Progenitor cell of endocrine pancreas (in vitro differentiated cells): ENCODE results near the gene FUT1. TPM values are rescaled to one million over a fixed set of nuclear protein-coding genes. Genes with fewer than 3 reads are reported as not detected.
"Not testable (repeated sequence)": the region's sequence is repeated elsewhere in the genome, so short reads cannot be mapped to it uniquely, and the experiment has no call there.

Source experiments
- DNase-seq: peaks from one replicate; pipeline ENCODE4 v3.0.0; 2021; ENCODE audit warnings: low spot score; ENCODE audit not compliant: unreplicated experiment
- H3K27ac Mint-ChIP-seq: 2 replicates; pipeline ENCODE4 v1.8.0; 2021; ENCODE audit warnings: mild to moderate bottlenecking, moderate library complexity, mixed read lengths
- H3K27me3 Mint-ChIP-seq: 2 replicates; pipeline ENCODE4 v1.8.0; 2021; ENCODE audit warnings: mixed read lengths
- H3K36me3 Mint-ChIP-seq: 2 replicates; pipeline ENCODE4 v1.8.0; 2022; ENCODE audit warnings: mixed read lengths; ENCODE audit not compliant: insufficient read depth
- H3K4me1 Mint-ChIP-seq: 2 replicates; pipeline ENCODE4 v1.8.0; 2021; ENCODE audit warnings: low read depth, mixed read lengths
- H3K4me3 Mint-ChIP-seq: 2 replicates; pipeline ENCODE4 v1.8.0; 2021; ENCODE audit warnings: low read depth, mild to moderate bottlenecking, moderate library complexity, mixed read lengths
- H3K9me3 Mint-ChIP-seq: 2 replicates; pipeline ENCODE4 v1.8.0; 2021; ENCODE audit warnings: low read depth, mixed read lengths
- total RNA-seq: library from RNA; stranded (reverse); gene quantifications from 2 replicates; pipeline ENCODE4 v1.2.1, GENCODE V29; 2021
- TF ChIP-seq, protein P1 (sequence below): fragments of 200-600 bp; sonication (generic); IDR thresholded peaks from one replicate; pipeline ENCODE4 v1.5.0; 2021; ENCODE audit warnings: antibody characterized with exemption, mild to moderate bottlenecking; ENCODE audit not compliant: unreplicated experiment

FUT1 gene
- total RNA-seq, 1 donor from 2014 or later: 5.4 TPM

DNA sequence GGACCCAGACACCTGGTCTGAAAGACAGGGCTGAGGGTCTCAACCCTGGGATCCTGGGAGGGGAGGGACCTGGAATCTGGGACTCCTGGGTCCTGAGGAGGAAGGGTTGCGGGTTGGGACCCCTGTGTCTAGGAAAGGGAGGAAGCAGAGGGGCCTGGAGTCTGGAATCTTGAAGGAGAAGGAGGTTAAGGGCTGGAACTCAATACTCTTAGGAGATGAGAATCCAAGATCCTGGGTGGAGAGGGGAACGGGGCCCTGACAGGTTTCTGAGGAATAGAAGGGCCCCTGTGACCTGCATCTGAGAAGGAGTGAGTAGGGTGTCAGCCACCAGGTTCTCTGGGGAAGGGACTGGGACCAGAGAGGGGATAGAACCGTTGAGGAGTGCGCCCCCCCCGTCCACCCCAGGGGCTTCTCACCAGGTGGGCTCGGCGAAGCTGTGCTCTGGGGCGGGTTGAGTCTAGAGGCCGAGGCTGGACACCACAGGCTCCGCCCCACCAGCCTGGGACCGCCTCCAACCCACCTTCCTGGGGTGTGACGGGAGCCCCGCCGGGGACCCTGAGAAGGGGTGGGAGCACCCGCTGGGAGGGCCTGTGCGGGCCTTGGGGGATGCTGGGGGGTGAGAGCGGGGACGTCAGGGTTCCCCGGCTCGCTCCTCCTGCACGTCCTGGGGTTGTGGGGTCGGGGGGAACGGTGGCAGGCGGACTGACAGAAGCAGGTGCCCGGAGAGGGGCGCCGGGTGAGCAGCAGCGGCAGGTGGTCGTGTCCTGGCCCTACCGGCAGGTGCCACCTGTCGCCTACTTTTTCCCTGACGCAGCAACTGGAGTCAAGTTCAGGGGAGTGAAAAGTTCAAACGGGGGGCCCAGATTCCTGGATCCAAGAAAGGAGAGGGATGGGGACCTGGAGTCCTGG is 32.9 kb downstream of the FUT1 start, which contains the start of gene MAMSTR:
Gene MAMSTR (minus strand): TSS at position 463 of the 909 bp plus-strand sequence. CDS start 694 bp downstream, outside the sequence.
- TF ChIP-seq, protein P1, sequence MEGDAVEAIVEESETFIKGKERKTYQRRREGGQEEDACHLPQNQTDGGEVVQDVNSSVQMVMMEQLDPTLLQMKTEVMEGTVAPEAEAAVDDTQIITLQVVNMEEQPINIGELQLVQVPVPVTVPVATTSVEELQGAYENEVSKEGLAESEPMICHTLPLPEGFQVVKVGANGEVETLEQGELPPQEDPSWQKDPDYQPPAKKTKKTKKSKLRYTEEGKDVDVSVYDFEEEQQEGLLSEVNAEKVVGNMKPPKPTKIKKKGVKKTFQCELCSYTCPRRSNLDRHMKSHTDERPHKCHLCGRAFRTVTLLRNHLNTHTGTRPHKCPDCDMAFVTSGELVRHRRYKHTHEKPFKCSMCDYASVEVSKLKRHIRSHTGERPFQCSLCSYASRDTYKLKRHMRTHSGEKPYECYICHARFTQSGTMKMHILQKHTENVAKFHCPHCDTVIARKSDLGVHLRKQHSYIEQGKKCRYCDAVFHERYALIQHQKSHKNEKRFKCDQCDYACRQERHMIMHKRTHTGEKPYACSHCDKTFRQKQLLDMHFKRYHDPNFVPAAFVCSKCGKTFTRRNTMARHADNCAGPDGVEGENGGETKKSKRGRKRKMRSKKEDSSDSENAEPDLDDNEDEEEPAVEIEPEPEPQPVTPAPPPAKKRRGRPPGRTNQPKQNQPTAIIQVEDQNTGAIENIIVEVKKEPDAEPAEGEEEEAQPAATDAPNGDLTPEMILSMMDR: no peak
- peaks cover 16% of the 10 kb centered on the region for H3K4me1 Mint-ChIP-seq
- H3K36me3 Mint-ChIP-seq: no peaks in the 10 kb centered on the region

DNA sequence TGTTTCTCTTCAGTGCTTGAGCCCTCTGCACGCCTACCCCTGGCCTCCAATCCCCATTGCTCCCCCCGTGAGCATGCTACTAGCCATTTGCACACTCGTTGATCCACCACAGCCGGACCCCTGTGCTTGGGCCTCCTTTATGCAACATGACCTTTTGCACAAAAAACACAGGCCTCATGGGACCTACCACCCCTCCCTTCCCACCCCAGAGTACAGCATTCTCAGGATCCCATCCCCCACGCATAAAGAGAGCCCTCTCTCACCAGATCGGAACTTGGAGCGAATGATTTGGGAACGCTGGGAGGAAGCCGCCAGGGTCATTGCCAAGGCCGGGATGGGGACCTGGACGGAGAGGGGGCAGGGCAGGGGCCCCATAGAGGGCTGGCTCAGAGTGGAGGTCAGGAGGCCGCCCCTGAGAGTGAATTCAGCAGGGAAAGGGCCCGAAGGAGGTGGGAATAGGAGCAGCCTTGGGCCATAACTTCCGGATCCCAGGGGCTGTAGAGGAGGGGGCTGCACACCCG is 33.7 kb downstream of the FUT1 start:
- H3K36me3 Mint-ChIP-seq: no peaks in the 10 kb centered on the region
- DNase-seq: no peak
- H3K9me3 Mint-ChIP-seq: no peaks in the 10 kb centered on the region
- H3K27me3 Mint-ChIP-seq: no peaks in the 10 kb centered on the region
- peak overlapping the region; percentile 65 for H3K27ac Mint-ChIP-seq
- no peak overlapping the region for H3K4me3 Mint-ChIP-seq
- H3K4me1 Mint-ChIP-seq: peaks cover 18% of the 10 kb centered on the region
- TF ChIP-seq, protein P1: no peak

More for the DNA sequence above, 32.9 kb downstream of the FUT1 start, which contains the start of gene MAMSTR:
- no peak for DNase-seq
- H3K9me3 Mint-ChIP-seq: no peaks in the 10 kb centered on the region
- H3K27ac Mint-ChIP-seq: peak within 1 kb of the TSS; percentile 65
- H3K27me3 Mint-ChIP-seq: no peaks in the 10 kb centered on the region
- H3K4me3 Mint-ChIP-seq: peak within 1 kb of the TSS; percentile 95

DNA sequence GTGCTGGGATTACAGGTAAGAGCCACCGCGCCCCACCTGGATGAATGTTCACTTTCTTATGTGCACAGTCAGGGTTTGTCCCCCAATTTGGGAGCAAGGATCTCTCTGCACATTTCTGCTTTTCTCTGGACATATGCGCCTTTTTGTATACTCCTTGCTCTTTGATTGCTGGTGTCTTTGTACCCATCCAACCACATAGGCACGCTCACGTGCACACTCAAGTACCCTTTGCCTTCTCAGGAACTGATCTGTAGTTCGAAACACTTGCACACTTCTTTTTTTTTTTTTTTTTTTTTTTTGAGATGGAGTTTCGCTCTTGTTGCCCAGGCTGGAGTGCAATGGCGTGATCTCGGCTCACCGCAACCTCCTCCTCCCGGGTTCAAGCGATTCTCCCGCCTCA is 34.3 kb downstream of the FUT1 start:
- H3K27me3 Mint-ChIP-seq, H3K27ac Mint-ChIP-seq, H3K36me3 Mint-ChIP-seq, DNase-seq, H3K4me3 Mint-ChIP-seq, H3K9me3 Mint-ChIP-seq: not testable (repeated sequence)
- H3K4me1 Mint-ChIP-seq: peaks cover 18% of the 10 kb centered on the region

DNA sequence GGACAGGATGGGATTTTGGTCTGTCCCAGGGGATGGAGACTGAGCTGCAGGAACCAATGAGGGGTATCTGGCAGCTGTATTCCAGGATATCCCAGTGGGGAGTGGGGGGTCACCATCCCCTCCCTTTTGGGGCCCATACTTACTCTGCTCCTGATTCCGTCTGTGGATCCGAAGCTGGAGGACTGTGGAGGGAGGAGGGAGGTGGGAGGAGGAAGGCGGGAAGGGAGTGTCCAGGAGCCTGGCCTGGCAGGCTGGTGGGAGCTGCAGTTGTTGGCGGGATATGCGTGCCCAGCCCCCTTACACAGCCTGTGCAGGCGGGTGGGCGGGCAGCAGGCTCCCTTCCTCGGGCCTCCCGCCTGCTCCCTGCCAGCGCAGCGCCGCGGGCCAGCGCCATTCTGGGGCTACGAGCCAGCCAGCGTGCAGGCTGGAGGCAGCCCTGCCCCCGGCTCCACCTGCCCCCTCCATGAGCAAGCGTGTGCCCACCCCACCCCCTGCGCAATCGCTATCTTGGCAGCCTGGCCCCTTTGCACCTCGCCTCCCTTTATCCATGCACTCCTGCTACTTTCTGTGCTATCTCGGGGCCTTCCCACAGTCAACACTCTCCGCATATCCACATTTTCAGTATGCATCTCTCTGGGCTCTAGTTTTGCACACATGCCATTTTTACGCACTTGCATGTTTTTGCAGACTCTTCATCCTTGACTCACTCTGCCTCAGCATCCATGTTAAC is 35.7 kb downstream of the FUT1 start:
- Mint-ChIP-seq H3K36me3 (no peaks in the 10 kb centered on the region), H3K27me3 (no peaks in the 10 kb centered on the region), H3K9me3 (no peaks in the 10 kb centered on the region), H3K27ac (no peak overlapping the region), H3K4me3 (peak overlapping the region; percentile 11), H3K4me1 (peaks cover 18% of the 10 kb centered on the region)
- DNase-seq: no peak
- TF ChIP-seq, protein P1: no peak

DNA sequence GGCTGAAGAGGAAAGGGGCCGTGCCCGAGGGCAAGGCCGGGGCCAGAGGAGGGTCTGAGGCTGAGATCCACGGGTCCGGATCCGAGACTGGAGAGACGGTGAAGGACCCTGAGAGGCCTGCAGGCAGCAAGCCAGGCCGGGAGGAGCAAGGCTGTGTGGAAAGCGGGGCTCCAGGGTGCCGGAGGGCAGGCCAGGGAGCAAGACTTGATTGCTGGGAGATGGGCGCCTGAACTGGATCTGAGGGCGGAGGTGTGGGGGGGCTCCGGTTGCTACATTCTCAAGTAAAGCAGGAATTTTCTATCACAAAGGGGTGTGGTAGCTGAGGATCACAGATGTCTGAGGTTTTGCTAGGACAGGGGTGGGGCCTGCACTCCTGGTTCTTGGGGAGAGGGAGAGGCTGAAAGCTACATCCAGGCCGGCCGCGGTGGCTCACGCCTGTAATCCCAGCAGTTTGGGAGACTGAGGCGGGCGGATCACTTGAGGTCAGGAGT is 36.7 kb downstream of the FUT1 start:
- no peak overlapping the region for H3K4me3 Mint-ChIP-seq
- no peaks in the 10 kb centered on the region for H3K9me3 Mint-ChIP-seq
- H3K27ac Mint-ChIP-seq: no peak overlapping the region
- no peaks in the 10 kb centered on the region for H3K27me3 Mint-ChIP-seq
- DNase-seq: no peak
- H3K4me1 Mint-ChIP-seq: peaks cover 18% of the 10 kb centered on the region
- TF ChIP-seq, protein P1: no peak
- H3K36me3 Mint-ChIP-seq: peaks cover 2% of the 10 kb centered on the region
